Measurements from ENCODE around the gene L3MBTL4.

- TF ChIP-seq CTCF (IDR thresholded peaks at IDR 0.05): no peak
- no peak for TF ChIP-seq POLR2A (IDR thresholded peaks at IDR 0.05)
These were observed 299.0 kb downstream of the L3MBTL4 start for GRCh38 chr18:6115710-6116109.

Measured in adrenal gland (tissue), 5 donors.